ENCODE measurements around the gene SCFD2.

- TF ChIP-seq CTCF (IDR thresholded peaks at IDR 0.05), result no peak
- TF ChIP-seq POLR2A (IDR thresholded peaks at IDR 0.05), result no peak
- no peak for TF ChIP-seq EP300 (IDR thresholded peaks at IDR 0.05)
Measured at GRCh38 chr4:53021754-53022512, 343.9 kb downstream of the SCFD2 start.
